NCI-H1092 (cell line): Measurements from ENCODE around the gene STIL.
"Not testable (repeated sequence)": the region's sequence is repeated elsewhere in the genome, so short reads cannot be mapped to it uniquely, and the experiment has no call there.

Experiments
- DNase-seq: peaks from one replicate; lab custom pipeline; 2025; lab: John Stamatoyannopoulos, UW

The STIL gene

DNA sequence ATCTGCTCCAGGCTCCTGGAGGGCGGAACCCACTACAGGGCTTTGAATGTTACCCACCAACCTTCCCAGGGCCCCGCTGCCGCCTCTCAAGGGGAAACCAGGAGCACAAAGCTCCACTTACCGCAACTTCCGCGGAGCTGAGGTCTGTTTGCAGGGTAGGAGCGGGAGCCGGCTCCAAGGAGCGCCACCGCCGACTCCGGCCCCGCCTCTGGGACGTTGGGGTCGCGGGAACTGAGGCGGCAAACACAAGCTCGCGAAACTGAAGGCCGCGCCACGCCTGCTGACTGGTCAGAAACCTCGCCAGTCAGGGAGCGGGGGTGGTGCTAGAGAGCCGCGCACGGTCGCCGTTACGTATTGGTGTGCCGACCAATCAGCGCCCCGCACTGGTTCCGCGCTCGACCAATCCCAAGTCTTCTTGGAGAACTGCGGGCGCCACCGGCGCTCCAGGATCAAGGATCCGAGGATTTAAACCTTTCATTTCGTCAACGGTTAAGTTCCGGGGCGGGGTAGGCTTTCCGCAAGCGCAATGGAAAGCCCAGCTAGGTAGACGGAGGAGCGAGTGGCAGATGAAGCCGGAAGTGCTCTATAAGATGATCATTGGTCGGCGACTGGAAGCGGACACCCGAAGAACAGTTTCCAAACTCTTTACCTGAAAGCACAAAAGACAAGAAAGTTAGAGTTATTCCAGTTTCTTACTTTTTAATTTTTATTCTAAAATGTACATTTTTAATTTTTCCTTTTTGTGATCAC, at the start of gene STIL:
Gene STIL (minus strand): TSS at position 233 of the 750 bp plus-strand sequence. CDS start 3,828 bp downstream, outside the sequence.
- peak; percentile 97 for DNase-seq

- no peak for DNase-seq
Observed at GRCh38 chr1:47362828-47363227, 48.9 kb upstream of the STIL start.

DNA sequence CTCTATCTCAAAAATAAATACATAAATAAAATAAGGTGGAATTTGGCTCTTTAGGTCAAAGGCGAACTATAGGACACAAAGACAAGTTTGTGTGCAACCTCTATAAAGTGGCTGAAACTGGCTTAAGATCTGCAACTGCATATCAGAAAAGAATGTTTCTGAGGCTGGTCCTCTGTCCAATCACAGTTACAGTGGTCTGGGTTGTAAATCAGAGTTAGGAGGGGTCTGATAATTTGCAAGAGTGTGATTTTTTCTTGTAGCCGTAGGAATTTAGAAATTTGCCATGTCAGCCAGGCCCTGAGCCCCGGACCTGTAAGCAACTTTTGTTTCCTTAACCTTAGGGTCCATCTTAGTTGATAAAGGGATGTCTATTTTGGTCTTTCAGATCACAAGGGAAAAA, 47.4 kb upstream of the STIL start:
- no peak for DNase-seq

DNA sequence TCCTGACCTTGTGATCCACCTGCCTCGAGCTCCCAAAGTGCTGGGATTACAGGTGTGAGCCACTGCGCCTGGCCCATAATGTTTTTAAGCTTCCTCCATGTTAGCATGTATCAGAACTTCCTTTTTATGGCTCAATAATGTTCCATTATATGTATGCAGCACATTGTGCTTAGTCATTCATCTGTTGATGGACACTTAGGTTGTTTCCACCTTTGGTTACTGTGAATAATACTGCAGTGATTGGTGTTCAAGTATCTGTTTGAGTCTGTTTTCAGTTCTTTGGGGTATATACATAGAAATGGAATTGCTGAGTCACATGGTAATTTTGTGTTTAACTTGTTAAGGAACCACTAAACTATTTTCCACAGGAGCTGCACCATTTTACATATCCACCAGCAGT, 37.4 kb upstream of the STIL start:
- no peak for DNase-seq

DNA sequence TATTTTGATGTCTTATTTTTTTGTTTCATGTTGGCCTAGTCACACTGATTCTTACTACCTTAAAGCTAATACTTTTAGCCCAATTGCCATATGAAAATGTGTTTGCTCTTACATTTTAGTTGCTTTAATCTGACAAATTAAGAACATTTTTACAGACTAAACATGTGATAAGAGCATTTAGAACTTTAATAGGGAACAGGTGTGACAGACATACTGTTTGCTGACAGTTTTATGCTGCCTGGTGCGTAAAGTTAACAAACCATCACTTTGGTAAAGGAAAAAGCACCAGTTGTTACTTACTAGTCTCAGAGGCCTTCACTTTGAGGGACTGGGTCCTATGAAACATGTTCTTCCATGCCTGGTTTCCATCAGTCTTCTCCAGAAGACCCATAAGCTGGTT, 34.3 kb upstream of the STIL start:
- DNase-seq, result no peak

- no peak for DNase-seq
Observed at GRCh38 chr1:47347735-47348134, 33.8 kb upstream of the STIL start.

GRCh38 chr1:47346979-47347378, 33.0 kb upstream of the STIL start:
- not testable (repeated sequence) for DNase-seq

GRCh38 chr1:47340227-47340626, 26.3 kb upstream of the STIL start:
- no peak for DNase-seq

- no peak for DNase-seq
Observed at GRCh38 chr1:47338249-47339077, 24.5 kb upstream of the STIL start.

GRCh38 chr1:47337350-47337749, 23.4 kb upstream of the STIL start:
- no peak for DNase-seq

DNA sequence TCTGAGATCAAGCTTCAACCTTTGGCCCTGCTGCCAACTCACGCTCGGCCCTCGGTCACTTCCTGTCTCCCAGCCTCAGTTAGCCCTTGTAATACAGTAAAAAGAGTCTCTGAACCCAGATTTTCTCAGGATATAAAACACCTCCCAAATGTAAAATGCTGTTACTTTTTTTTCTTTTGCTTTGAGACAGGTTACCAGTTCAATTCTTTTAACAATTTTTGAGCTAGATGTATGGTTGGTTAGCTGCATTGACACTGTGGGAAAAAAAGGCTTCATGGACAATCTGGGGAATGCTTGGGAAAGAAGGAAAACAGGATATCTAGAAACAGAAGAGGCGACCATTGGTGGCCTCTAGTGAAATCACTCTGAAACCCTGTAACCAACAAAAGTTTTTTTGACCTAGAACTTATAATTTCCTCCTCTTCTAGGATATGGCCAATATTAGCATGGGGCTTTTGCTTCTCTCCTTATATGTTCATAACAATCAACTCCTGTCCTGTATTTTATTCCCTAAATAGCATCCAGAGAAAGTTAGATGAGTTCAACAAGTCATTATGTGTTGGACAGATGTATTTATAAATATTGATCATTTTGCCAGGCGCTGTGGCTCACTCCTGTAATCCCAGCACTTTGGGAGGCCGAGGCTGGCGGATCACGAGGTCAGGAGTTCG, 21.0 kb upstream of the STIL start:
- DNase-seq, result no peak

DNA sequence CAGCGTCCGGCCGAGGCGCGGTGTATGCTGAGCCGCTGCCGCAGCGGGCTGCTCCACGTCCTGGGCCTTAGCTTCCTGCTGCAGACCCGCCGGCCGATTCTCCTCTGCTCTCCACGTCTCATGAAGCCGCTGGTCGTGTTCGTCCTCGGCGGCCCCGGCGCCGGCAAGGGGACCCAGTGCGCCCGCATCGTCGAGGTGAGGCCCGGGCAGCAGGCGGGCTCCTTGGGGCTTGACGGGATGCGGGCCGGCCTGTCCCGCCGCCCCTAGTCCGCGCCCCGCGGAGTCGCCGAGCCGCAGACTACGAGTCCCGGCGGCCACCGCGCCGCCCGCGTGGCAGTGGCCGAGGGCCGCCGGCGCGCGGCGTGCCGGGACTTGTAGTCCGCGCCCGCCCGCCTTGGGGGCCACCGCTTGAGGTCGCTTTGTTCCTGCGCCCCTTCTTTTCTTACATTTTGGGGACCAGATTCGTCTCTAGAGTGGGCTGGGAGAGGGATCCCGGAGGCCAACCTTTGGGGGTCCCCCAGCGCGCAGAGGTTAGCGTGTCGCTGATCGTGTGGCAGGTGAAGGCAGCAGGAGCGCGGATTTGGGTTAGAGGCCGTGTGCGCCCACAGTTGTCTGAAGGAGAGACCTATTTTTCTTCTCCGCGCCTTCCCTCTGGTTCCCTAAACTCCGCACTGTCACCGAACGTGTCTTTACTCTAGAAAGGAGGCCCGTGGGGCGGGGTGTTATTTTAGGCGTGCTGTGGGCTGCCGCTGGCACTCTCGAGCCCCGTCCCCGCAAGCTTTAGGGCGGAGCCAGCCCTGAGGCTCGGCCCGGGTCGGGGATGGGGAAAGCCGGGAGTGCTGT, 20.2 kb upstream of the STIL start:
- DNase-seq, result peak; percentile 35

- peak; percentile 52 for DNase-seq
Observed at GRCh38 chr1:47333578-47333921, 19.6 kb upstream of the STIL start, which contains the start of gene CMPK1. Gene CMPK1, plus strand, starts transcription at chr1:47333790. Its CDS starts 156 bp downstream, at chr1:47333946.

- no peak for DNase-seq
Observed at GRCh38 chr1:47332779-47333577, 19.0 kb upstream of the STIL start.

DNA sequence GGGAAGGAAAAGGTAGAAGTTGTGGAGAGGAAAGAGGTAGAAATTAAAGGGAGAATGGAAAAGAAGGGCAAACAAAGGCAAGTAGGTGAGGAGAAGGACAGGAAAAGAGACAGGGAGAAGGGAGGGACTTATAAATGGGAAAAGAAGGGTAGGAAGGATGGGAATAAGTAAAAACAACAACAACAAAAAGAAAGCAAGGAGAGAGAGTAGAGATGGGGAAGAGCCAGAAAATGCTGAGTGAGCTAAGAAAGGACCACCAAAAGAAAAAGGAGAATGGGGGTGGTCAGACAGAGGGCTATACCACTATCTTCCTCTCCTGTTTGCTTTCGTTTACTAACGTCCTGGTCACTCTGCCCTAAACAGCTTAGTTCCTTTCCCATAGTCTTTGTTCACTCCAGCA, 17.9 kb upstream of the STIL start:
- DNase-seq, result no peak

GRCh38 chr1:47330212-47330611, 16.3 kb upstream of the STIL start:
- no peak for DNase-seq

DNA sequence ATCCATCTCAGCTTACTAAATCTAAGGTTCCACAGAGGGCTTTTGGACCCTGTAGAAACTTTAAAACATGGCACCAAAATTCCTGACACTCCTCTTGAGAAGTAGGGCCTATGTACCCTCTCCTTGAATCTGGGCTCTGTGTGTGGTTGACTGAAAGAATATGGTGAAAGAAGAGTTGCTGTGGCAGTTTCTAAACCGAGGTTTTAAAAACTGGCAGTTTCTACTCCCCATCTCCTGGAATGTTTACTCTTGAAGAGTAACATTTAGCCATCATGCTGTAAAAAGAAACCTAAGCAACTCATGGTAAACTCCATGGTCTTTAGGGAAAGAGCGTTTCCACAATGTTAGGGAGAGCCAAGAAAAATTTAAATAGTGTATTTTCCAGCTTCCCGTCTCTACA, 15.0 kb upstream of the STIL start:
- no peak for DNase-seq

- no peak for DNase-seq
Observed at GRCh38 chr1:47326271-47326670, 12.3 kb upstream of the STIL start.

DNA sequence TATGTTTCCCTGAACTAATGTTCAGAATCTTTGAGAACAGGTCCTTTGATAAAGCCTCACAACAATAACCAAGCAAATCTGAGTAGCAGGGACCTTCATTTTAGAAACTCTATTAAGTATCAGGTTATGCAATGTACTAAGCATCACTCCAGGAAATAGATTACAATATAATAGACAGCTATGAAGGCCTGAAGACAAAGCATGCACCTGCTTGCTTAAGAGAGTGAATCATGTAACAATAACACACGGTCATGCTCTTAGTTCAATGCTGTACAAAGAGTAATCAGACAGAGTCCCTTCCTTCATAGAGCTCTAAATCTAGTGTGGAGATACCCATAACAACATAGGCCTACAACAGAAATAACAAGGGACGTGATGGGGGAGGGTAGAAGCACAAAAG, 11.6 kb upstream of the STIL start:
- no peak for DNase-seq

DNA sequence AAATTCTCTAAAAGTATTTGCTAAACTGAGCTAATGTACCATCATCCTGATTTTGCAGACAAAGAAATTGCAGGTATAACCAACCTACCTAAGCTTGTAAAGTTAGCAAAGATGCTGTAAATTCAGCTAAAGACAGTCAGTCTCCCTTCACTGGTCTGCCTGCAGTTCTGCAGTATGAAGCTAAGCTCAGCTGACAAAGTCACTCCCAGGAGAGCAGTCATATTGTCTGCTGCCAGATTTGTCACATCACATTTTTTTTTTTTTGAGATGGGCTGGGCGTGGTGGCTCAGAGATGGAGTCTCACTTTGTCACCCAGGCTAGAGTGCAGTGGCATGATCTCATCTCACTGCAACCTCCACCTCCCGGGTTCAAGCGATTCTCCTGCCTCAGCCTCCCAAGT, 10.7 kb upstream of the STIL start:
- DNase-seq, result no peak

GRCh38 chr1:47323599-47324031, 9.7 kb upstream of the STIL start:
- DNase-seq, result no peak
